SU-DHL-6 (cell line): Measurements from ENCODE around the gene TMEM59L.
A peak's percentile ranks its signal among the peaks of the same experiment; 100 is the strongest.

Source experiments
- H2AFZ ChIP-seq: fragments of 200-600 bp; sonication (generic); 2 replicates; pipeline ENCODE4 v1.6.1; 2014; ENCODE audit warnings: low read depth, mild to moderate bottlenecking, moderate library complexity, mixed read lengths, antibody characterized with exemption, low read length; ENCODE audit not compliant: severe bottlenecking
- H3F3A ChIP-seq: fragments of 200-600 bp; shearing (Covaris generic); 2 replicates; pipeline ENCODE4 v1.6.0; 2016; ENCODE audit warnings: antibody characterized with exemption, mild to moderate bottlenecking; ENCODE audit not compliant: insufficient read depth
- H3K27ac ChIP-seq: fragments of 200-600 bp; sonication (generic); 2 replicates; pipeline ENCODE4 v1.5.1; 2016; ENCODE audit warnings: low read depth, mild to moderate bottlenecking, low read length, moderate library complexity, mixed read lengths
- H3K27me3 ChIP-seq: fragments of 200-600 bp; sonication (generic), shearing (Covaris generic); 2 replicates; pipeline ENCODE4 v1.6.0; 2014; ENCODE audit warnings: mild to moderate bottlenecking, low read length
- H3K36me3 ChIP-seq: fragments of 200-600 bp; sonication (generic); 2 replicates; pipeline ENCODE4 v1.6.1; 2014; ENCODE audit warnings: mild to moderate bottlenecking, low read length, mixed read lengths
- H3K4me2 ChIP-seq: fragments of 300-600, 200-600 bp; shearing (Covaris generic), sonication (generic); 2 replicates; pipeline ENCODE4 v1.6.0; 2014; ENCODE audit warnings: low read length, low read depth, mild to moderate bottlenecking; ENCODE audit not compliant: poor library complexity, severe bottlenecking
- H3K4me3 ChIP-seq: fragments of 200-600 bp; sonication (generic); 2 replicates; pipeline ENCODE4 v1.5.1; 2014; ENCODE audit warnings: antibody characterized with exemption, low read length, mild to moderate bottlenecking, mixed read lengths; ENCODE audit not compliant: insufficient read depth, poor library complexity, severe bottlenecking
- H3K79me2 ChIP-seq: fragments of 200-600 bp; sonication (generic); 2 replicates; pipeline ENCODE4 v1.6.1; 2014; ENCODE audit warnings: mild to moderate bottlenecking, low read length, moderate library complexity; ENCODE audit not compliant: insufficient read depth
- H3K9ac ChIP-seq: fragments of 200-600 bp; sonication (generic); 2 replicates; pipeline ENCODE4 v1.7.0; 2014; ENCODE audit warnings: mild to moderate bottlenecking, low read length
- H3K9me2 ChIP-seq: fragments of 200-600 bp; sonication (generic); replicated peaks from 2 replicates; pipeline ENCODE4 v1.6.1; 2014; ENCODE audit warnings: low read length; ENCODE audit not compliant: insufficient read depth
- H3K9me3 ChIP-seq: fragments of 200-600 bp; sonication (generic); 2 replicates; pipeline ENCODE4 v1.6.1; 2014; ENCODE audit warnings: low read length, mixed read lengths; ENCODE audit not compliant: insufficient read depth
- H4K20me1 ChIP-seq: fragments of 200-600 bp; sonication (generic); 2 replicates; pipeline ENCODE4 v1.6.1; 2014; ENCODE audit warnings: low read depth, mild to moderate bottlenecking, antibody characterized with exemption, low read length, moderate library complexity, mixed read lengths
- EZH2phosphoT487 ChIP-seq: fragments of 200-600 bp; sonication (generic), shearing (Covaris generic); conservative IDR thresholded peaks from 2 replicates; pipeline ENCODE4 v1.6.1; 2018; ENCODE audit warnings: mild to moderate bottlenecking, antibody characterized with exemption, low read length, moderate library complexity, mixed read lengths
- TF ChIP-seq, protein P1 (sequence below): fragments of 200-600 bp; sonication (generic); IDR thresholded peaks from one replicate; pipeline ENCODE4 v1.5.1; 2017; ENCODE audit warnings: antibody characterized with exemption, mild to moderate bottlenecking, low read length, moderate library complexity; ENCODE audit not compliant: insufficient read depth, poor library complexity, severe bottlenecking

TMEM59L gene

DNA sequence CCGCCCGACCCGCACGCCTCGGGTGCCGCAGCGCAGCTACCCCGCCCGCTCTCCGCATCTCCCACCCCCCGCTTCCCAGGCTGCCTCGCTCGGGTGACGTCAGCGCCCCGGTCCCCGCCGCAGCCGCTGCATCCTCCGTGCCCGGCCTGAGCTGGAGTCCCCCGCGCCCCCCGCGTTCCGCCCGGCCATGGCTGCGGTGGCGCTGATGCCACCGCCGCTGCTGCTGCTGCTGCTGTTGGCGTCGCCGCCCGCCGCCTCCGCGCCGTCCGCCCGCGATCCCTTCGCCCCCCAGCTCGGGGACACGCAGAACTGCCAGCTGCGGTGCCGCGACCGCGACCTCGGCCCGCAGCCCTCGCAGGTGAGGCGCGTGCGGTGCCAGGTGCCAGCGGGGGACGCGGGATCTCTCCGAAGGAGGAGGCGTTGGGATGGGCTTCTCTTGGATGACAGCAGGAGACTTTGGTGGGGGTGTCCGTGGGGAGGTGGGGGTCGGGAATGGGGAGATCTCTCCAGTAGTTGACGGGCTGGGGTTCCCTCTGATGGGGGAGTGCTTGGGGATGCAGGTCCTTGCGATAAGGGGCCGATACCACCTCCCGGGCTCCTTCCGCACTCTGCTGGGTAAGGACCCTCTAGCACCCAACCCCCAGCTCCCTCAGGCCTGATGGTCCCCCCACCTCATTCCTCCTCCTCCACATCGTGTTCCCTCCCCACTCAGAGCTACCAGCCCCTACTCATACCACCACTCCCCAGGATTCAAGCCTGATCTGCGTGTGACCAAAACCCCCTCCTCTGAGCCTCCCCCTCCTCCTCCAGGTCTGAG, at the start of gene TMEM59L:
Gene TMEM59L (plus strand): TSS at position 99 of the 817 bp plus-strand sequence. CDS start 89 bp downstream, at position 188.
- Histone ChIP-seq H3K9ac (no peak within 1 kb of the TSS), H3K27me3 (peaks cover 8% of the 10 kb centered on the region; the same call in 1 of the 2 replicates), H3K9me2 (no peaks in the 10 kb centered on the region), H3F3A (no peaks in the 10 kb centered on the region), H3K9me3 (no peaks in the 10 kb centered on the region), H3K27ac (no peak within 1 kb of the TSS), H3K4me3 (peak within 1 kb of the TSS; percentile 18), H3K4me2 (peak within 1 kb of the TSS; percentile 41), H2AFZ (no peak within 1 kb of the TSS), H3K36me3 (no peaks in the 10 kb centered on the region), H3K79me2 (no peaks in the 10 kb centered on the region), H4K20me1 (no peaks in the 10 kb centered on the region)
- TF ChIP-seq, protein P1, sequence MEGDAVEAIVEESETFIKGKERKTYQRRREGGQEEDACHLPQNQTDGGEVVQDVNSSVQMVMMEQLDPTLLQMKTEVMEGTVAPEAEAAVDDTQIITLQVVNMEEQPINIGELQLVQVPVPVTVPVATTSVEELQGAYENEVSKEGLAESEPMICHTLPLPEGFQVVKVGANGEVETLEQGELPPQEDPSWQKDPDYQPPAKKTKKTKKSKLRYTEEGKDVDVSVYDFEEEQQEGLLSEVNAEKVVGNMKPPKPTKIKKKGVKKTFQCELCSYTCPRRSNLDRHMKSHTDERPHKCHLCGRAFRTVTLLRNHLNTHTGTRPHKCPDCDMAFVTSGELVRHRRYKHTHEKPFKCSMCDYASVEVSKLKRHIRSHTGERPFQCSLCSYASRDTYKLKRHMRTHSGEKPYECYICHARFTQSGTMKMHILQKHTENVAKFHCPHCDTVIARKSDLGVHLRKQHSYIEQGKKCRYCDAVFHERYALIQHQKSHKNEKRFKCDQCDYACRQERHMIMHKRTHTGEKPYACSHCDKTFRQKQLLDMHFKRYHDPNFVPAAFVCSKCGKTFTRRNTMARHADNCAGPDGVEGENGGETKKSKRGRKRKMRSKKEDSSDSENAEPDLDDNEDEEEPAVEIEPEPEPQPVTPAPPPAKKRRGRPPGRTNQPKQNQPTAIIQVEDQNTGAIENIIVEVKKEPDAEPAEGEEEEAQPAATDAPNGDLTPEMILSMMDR: no peak
- TF ChIP-seq EZH2phosphoT487: no peak

DNA sequence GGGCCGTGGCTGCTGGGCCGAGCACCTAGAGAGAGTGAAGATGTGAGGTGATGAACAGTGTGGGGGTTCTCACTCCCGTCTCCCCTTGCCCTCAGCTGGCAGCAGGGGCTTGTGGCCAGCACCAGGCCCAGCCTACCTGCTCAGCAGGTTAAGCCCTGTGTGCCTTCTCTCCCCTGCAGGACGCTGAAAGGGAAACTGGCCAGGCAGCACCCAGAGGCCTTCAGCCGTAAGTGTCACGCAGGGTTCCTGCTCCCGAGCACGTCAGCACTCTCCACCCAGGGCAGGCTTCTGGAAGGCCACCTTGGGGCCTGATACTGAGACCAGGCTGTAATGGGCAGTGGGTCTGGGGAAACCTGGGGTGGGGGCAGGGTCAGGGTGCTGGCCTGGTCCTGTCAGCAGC, 45.7 kb upstream of the TMEM59L start:
- H3K4me3 ChIP-seq: no peak overlapping the region
- no peak overlapping the region for H3K27ac ChIP-seq
- H3F3A ChIP-seq: peaks cover 7% of the 10 kb centered on the region; the same call in 1 of the 2 replicates
- no peak overlapping the region for H3K9ac ChIP-seq
- no peaks in the 10 kb centered on the region for H3K9me2 ChIP-seq
- no peak overlapping the region for H3K4me2 ChIP-seq
- no peak overlapping the region for H2AFZ ChIP-seq
- no peaks in the 10 kb centered on the region for H3K9me3 ChIP-seq
- H3K27me3 ChIP-seq: no peaks in the 10 kb centered on the region
- H3K36me3 ChIP-seq: peaks cover 2% of the 10 kb centered on the region; the same call in 1 of the 2 replicates
- H4K20me1 ChIP-seq: no peaks in the 10 kb centered on the region
- H3K79me2 ChIP-seq: peaks cover 3% of the 10 kb centered on the region
- no peak for TF ChIP-seq EZH2phosphoT487
- TF ChIP-seq, protein P1: no peak

DNA sequence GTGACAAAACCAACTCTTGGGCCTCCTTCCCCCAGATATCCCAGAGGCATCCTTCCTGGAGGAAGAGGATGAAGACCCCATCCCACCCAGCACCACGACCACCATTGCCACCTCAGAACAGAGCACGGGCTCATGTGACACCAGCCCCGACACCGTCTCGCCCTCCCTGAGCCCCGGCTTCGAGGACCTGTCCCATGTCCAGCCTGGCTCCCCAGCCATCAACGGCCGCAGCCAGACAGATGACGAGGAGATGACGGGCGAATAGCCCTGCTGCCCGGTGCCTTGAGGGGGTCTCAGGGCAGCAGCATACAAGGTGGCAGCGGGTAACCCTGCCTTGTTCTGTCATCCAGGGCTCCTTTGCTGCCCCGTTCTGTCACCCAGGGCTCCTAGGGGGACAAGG, 44.3 kb upstream of the TMEM59L start:
- Histone ChIP-seq H4K20me1 (peaks cover 6% of the 10 kb centered on the region; the same call in 1 of the 2 replicates), H3K36me3 (peaks cover 4% of the 10 kb centered on the region; the same call in 1 of the 2 replicates), H3K27me3 (no peaks in the 10 kb centered on the region), H3F3A (peaks cover 7% of the 10 kb centered on the region; the same call in 1 of the 2 replicates), H3K9me2 (no peaks in the 10 kb centered on the region), H3K4me2 (no peak overlapping the region), H3K79me2 (peaks cover 17% of the 10 kb centered on the region), H3K9ac (no peak overlapping the region), H2AFZ (no peak overlapping the region), H3K4me3 (no peak overlapping the region), H3K27ac (no peak overlapping the region), H3K9me3 (no peaks in the 10 kb centered on the region)
- TF ChIP-seq EZH2phosphoT487: no peak
- TF ChIP-seq, protein P1: no peak
